GM12878 (cell line): ENCODE results near the gene DNTTIP2. TPM values are rescaled to one million over a fixed set of nuclear protein-coding genes. Genes with fewer than 3 reads are reported as not detected.
A peak's percentile ranks its signal among the peaks of the same experiment; 100 is the strongest.

ENCODE experiments used
- CEBPZ ChIP-seq: fragments of 150-350 bp; IDR thresholded peaks from 2 replicates; pipeline ENCODE4 v1.6.1; 2016; ENCODE audit warnings: low read depth, low read length
- DPF2 ChIP-seq: fragments of 450-650 bp; IDR thresholded peaks from 2 replicates; pipeline ENCODE4 v1.6.1; 2017; ENCODE audit warnings: mild to moderate bottlenecking
- EP300 ChIP-seq, 2 experiments: fragments of 150-350 bp in 1 of 2; IDR thresholded peaks; 2 replicates each; pipeline ENCODE4 v1.6.1; 2011 to 2012; ENCODE audit warnings: low read depth in 2 of 2, low read length in 2 of 2, borderline replicate concordance in 1 of 2, improper control_type of control experiment in 1 of 2, inconsistent platforms in 1 of 2; ENCODE audit not compliant: control insufficient read depth in 1 of 2
- ETV6 ChIP-seq, 2 experiments: fragments of 450-650 bp in 1 of 2; IDR thresholded peaks in 1 of 2; conservative IDR thresholded peaks in 1 of 2; 2 replicates each; pipeline ENCODE4 v1.6.1; 2014; ENCODE audit warnings: antibody characterized with exemption in 1 of 2, borderline replicate concordance in 1 of 2, low read depth in 1 of 2, mild to moderate bottlenecking in 1 of 2, moderate library complexity in 1 of 2
- EZH2 ChIP-seq: IDR thresholded peaks from 2 replicates; pipeline ENCODE4 v1.6.1; 2012; ENCODE audit warnings: low read depth, mild to moderate bottlenecking, control low read depth, inconsistent platforms, low read length, borderline replicate concordance; ENCODE audit not compliant: control insufficient read depth
- FOS ChIP-seq: IDR thresholded peaks from 3 replicates; pipeline ENCODE4 v1.6.1; 2011; ENCODE audit warnings: borderline replicate concordance; ENCODE audit not compliant: insufficient read length; ENCODE audit errors: extremely low read depth
- FOXM1 ChIP-seq: IDR thresholded peaks from 2 replicates; pipeline ENCODE4 v1.6.1; 2012; ENCODE audit warnings: low read depth, mild to moderate bottlenecking, inconsistent platforms, low read length, moderate library complexity
- IKZF1 ChIP-seq: fragments of 450-650 bp; conservative IDR thresholded peaks from 2 replicates; pipeline ENCODE4 v1.6.1; 2017; ENCODE audit warnings: antibody characterized with exemption, mild to moderate bottlenecking
- IKZF2 ChIP-seq, 2 experiments: fragments of 450-650 bp; IDR thresholded peaks; 2 replicates each; pipeline ENCODE4 v1.6.1; 2017; ENCODE audit warnings: mild to moderate bottlenecking in 2 of 2, moderate library complexity in 2 of 2
- KDM1A ChIP-seq: fragments of 200-600 bp; sonication (generic); IDR thresholded peaks from 2 replicates; pipeline ENCODE4 v1.6.1; 2016; ENCODE audit warnings: borderline replicate concordance
- NFXL1 ChIP-seq: fragments of 450-650 bp; IDR thresholded peaks from 2 replicates; pipeline ENCODE4 v1.6.1; 2017; ENCODE audit warnings: antibody characterized with exemption, mild to moderate bottlenecking, borderline replicate concordance
- NR2C1 ChIP-seq: fragments of 450-650 bp; IDR thresholded peaks from 2 replicates; pipeline ENCODE4 v1.6.1; 2017; ENCODE audit warnings: antibody characterized with exemption, mild to moderate bottlenecking, moderate library complexity
- PAX5 ChIP-seq: IDR thresholded peaks from 2 replicates; pipeline ENCODE4 v1.6.1; 2011; ENCODE audit warnings: low read depth, low read length, borderline replicate concordance
- PAX8 ChIP-seq: fragments of 450-650 bp; IDR thresholded peaks from 2 replicates; pipeline ENCODE4 v1.6.1; 2017; ENCODE audit warnings: mild to moderate bottlenecking, moderate library complexity
- RAD21 ChIP-seq: IDR thresholded peaks from 2 replicates; pipeline ENCODE4 v1.6.1; 2011; ENCODE audit warnings: mild to moderate bottlenecking, low read depth, low read length, moderate library complexity; ENCODE audit not compliant: insufficient read depth
- RELA ChIP-seq: fragments of 450-650 bp; IDR thresholded peaks from 2 replicates; pipeline ENCODE4 v1.8.0; 2014; ENCODE audit warnings: borderline replicate concordance; ENCODE audit not compliant: partially characterized antibody
- RELB ChIP-seq: fragments of 450-650 bp; IDR thresholded peaks from 2 replicates; pipeline ENCODE4 v1.6.1; 2017; ENCODE audit warnings: low read depth, mild to moderate bottlenecking, moderate library complexity
- RFX5 ChIP-seq: IDR thresholded peaks from 2 replicates; pipeline ENCODE4 v1.6.1; 2011; ENCODE audit warnings: low read depth, low read length, improper control_type of control experiment
- RUNX3 ChIP-seq: IDR thresholded peaks from 2 replicates; pipeline ENCODE4 v1.6.1; 2012; ENCODE audit warnings: low read length, inconsistent platforms
- STAT3 ChIP-seq: IDR thresholded peaks from 2 replicates; pipeline ENCODE4 v1.6.1; 2011; ENCODE audit warnings: low read depth, low read length, improper control_type of control experiment
- WRNIP1 ChIP-seq: IDR thresholded peaks from 2 replicates; pipeline ENCODE4 v1.6.1; 2011; ENCODE audit warnings: low read depth, low read length, improper control_type of control experiment, borderline replicate concordance
- ZNF622 ChIP-seq: fragments of 450-650 bp; IDR thresholded peaks from 2 replicates; pipeline ENCODE4 v1.6.1; 2017; ENCODE audit warnings: mild to moderate bottlenecking, inconsistent platforms
- polyA plus RNA-seq, 11 experiments: library from polyadenylated mRNA; depleted of rRNA in 4 of 11; unstranded in 6 of 11; stranded (reverse) in 5 of 11; fragments of >200 nt; fragmentation: Nextera tagmentation in 4 of 11; fragmentation: Illumina TruSeq in 1 of 11; extraction: Ambion mirVana in 4 of 11; extraction: Trizol in 1 of 11; gene quantifications; 1 replicate in 1 of 11; 2 replicates in 10 of 11; pipeline versions ENCODE4 v1.2.1 to v1.2.3, GENCODE V29; 2011 to 2016; ENCODE audit warnings: inconsistent platforms in 2 of 11, missing spikeins in 2 of 11, low read depth in 1 of 11
- total RNA-seq, 4 experiments: library from RNA; depleted of rRNA in 3 of 4; stranded (reverse); fragments of >200 nt in 3 of 4; fragmentation: Illumina TruSeq in 1 of 4; extraction: Trizol in 1 of 4; gene quantifications; 2 replicates each; pipeline versions ENCODE4 v1.2.1 to v1.2.3, GENCODE V29; 2013 to 2021
- TF ChIP-seq, protein P1 (sequence below): fragments of 450-650 bp; IDR thresholded peaks from 2 replicates; pipeline ENCODE4 v1.6.1; 2018; ENCODE audit warnings: borderline replicate concordance, mild to moderate bottlenecking; ENCODE audit not compliant: partially characterized antibody

The DNTTIP2 gene
- total and polyA plus RNA-seq, 10 of the 15 experiments (the other 5 are each of a cell fraction or from before 2014, with no cell fraction given), result 34.3 to 99.2 (median 74.9) TPM

GRCh38 chr1:93846992-93847810 lies 31.8 kb downstream of the DNTTIP2 start (continued):
- TF ChIP-seq RUNX3 (peak; percentile 78), KDM1A (no peak), RELA (peak; percentile 76), PAX5 (peak; percentile 51; the same call in 1 of the 2 replicates), STAT3 (no peak), EP300 (IDR thresholded peaks at IDR 0.05; ENCODE audit: borderline replicate concordance in 1 of 2, control insufficient read depth in 1 of 2, low read depth in 2 of 2, low read length in 2 of 2) (peak in 1 of 2 experiments; percentile 78; a peak in 1 of 4 replicates), IKZF2 (IDR thresholded peaks at IDR 0.05) (peak in 1 of 2 experiments; percentile 25; a peak in 2 of 4 replicates), EZH2 (no peak), RAD21 (no peak), ZNF622 (no peak), NFXL1 (no peak), ETV6 (conservative IDR thresholded peaks at IDR 0.05 in 1 of 2, IDR thresholded peaks at IDR 0.05 in 1 of 2; ENCODE audit: borderline replicate concordance in 1 of 2, low read depth in 1 of 2) (no peak), DPF2 (peak; percentile 37), CEBPZ (no peak), FOS (no peak), WRNIP1 (peak; percentile 60; the same call in 1 of the 2 replicates), PAX8 (no peak), NR2C1 (no peak), RFX5 (no peak), RELB (0 out of 2 replicates have a peak, but pooled peaks have one; percentile 33), IKZF1 (peak; percentile 76), FOXM1 (no peak)
- TF ChIP-seq, protein P1, sequence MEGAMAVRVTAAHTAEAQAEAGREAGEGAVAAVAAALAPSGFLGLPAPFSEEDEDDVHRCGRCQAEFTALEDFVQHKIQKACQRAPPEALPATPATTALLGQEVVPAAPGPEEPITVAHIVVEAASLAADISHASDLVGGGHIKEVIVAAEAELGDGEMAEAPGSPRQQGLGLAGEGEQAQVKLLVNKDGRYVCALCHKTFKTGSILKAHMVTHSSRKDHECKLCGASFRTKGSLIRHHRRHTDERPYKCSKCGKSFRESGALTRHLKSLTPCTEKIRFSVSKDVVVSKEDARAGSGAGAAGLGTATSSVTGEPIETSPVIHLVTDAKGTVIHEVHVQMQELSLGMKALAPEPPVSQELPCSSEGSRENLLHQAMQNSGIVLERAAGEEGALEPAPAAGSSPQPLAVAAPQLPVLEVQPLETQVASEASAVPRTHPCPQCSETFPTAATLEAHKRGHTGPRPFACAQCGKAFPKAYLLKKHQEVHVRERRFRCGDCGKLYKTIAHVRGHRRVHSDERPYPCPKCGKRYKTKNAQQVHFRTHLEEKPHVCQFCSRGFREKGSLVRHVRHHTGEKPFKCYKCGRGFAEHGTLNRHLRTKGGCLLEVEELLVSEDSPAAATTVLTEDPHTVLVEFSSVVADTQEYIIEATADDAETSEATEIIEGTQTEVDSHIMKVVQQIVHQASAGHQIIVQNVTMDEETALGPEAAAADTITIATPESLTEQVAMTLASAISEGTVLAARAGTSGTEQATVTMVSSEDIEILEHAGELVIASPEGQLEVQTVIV, result peak; percentile 43
